B cell (primary cell): ENCODE measurements around the gene ALDH1B1.

Experiments
- EZH2 ChIP-seq: IDR thresholded peaks from 2 replicates; pipeline ENCODE4 v1.6.1; 2012; ENCODE audit warnings: borderline replicate concordance, low read depth, mild to moderate bottlenecking, moderate library complexity, low read length; ENCODE audit not compliant: insufficient read depth, poor library complexity, severe bottlenecking
- TF ChIP-seq, protein P1 (sequence below): fragments of 200-600 bp; IDR thresholded peaks from one replicate; pipeline ENCODE4 v1.8.0; 2022; ENCODE audit warnings: antibody characterized with exemption, mild to moderate bottlenecking

DNA sequence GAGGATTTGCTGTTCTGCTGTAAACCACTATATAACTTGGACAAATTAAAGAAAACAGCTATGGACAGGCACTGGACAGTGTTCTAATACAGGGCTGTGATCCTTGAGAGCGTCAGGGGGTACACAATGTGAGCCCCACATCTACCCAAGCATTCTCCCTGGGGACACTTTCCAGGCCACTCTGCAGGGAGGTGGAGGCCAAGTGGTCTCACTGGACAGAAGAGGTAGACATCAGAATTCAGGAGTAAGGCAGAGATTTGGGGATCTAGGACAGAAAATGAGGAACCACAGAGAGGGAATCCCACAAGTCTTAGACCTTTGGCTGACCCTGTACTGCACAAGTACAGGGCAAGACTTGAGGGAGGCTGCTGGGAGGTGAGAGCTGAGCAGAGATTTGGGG lies 35.6 kb downstream of the ALDH1B1 start:
- TF ChIP-seq, protein P1, sequence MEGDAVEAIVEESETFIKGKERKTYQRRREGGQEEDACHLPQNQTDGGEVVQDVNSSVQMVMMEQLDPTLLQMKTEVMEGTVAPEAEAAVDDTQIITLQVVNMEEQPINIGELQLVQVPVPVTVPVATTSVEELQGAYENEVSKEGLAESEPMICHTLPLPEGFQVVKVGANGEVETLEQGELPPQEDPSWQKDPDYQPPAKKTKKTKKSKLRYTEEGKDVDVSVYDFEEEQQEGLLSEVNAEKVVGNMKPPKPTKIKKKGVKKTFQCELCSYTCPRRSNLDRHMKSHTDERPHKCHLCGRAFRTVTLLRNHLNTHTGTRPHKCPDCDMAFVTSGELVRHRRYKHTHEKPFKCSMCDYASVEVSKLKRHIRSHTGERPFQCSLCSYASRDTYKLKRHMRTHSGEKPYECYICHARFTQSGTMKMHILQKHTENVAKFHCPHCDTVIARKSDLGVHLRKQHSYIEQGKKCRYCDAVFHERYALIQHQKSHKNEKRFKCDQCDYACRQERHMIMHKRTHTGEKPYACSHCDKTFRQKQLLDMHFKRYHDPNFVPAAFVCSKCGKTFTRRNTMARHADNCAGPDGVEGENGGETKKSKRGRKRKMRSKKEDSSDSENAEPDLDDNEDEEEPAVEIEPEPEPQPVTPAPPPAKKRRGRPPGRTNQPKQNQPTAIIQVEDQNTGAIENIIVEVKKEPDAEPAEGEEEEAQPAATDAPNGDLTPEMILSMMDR: no peak
- no peak for TF ChIP-seq EZH2
